NCI-H2029 (cell line): ENCODE data around the gene ADARB2.
A peak's percentile ranks its signal among the peaks of the same experiment; 100 is the strongest.

ENCODE experiments used
- DNase-seq: peaks from one replicate; lab custom pipeline; 2025; lab: John Stamatoyannopoulos, UW

Gene ADARB2

GRCh38 chr10:1570416-1571051 is 166.8 kb downstream of the ADARB2 start:
- DNase-seq = no peak

- no peak for DNase-seq
Measured at GRCh38 chr10:1569208-1569607, 168.1 kb downstream of the ADARB2 start.

GRCh38 chr10:1567742-1568495 is 169.4 kb downstream of the ADARB2 start:
- no peak for DNase-seq

- no peak for DNase-seq
Measured at GRCh38 chr10:1567152-1567551, 170.2 kb downstream of the ADARB2 start.

- DNase-seq = no peak
Measured at GRCh38 chr10:1564791-1565190, 172.5 kb downstream of the ADARB2 start.

- DNase-seq = no peak
Measured at GRCh38 chr10:1563028-1563427, 174.3 kb downstream of the ADARB2 start.

GRCh38 chr10:1561731-1562337 is 175.5 kb downstream of the ADARB2 start:
- DNase-seq = no peak

- no peak for DNase-seq
Measured at GRCh38 chr10:1560535-1561192, 176.7 kb downstream of the ADARB2 start.

- no peak for DNase-seq
Measured at GRCh38 chr10:1559761-1560160, 177.6 kb downstream of the ADARB2 start.

- no peak for DNase-seq
Measured at GRCh38 chr10:1559311-1559710, 178.0 kb downstream of the ADARB2 start.

GRCh38 chr10:1558906-1559305 is 178.4 kb downstream of the ADARB2 start:
- no peak for DNase-seq

- DNase-seq = no peak
Measured at GRCh38 chr10:1557081-1557480, 180.2 kb downstream of the ADARB2 start.

- no peak for DNase-seq
Measured at GRCh38 chr10:1556496-1556895, 180.8 kb downstream of the ADARB2 start.

- no peak for DNase-seq
Measured at GRCh38 chr10:1553951-1554350, 183.4 kb downstream of the ADARB2 start.

GRCh38 chr10:1552881-1553670 is 184.2 kb downstream of the ADARB2 start:
- peak; percentile 13 for DNase-seq

- DNase-seq = no peak
Measured at GRCh38 chr10:1552406-1552805, 184.9 kb downstream of the ADARB2 start.

- DNase-seq = peak; percentile 45
Measured at GRCh38 chr10:1551636-1552338, 185.5 kb downstream of the ADARB2 start.

- no peak for DNase-seq
Measured at GRCh38 chr10:1550616-1551015, 186.7 kb downstream of the ADARB2 start.

GRCh38 chr10:1550291-1550595 is 187.1 kb downstream of the ADARB2 start:
- DNase-seq = no peak

GRCh38 chr10:1549591-1550290 is 187.6 kb downstream of the ADARB2 start:
- DNase-seq = peak; percentile 68

- DNase-seq = no peak
Measured at GRCh38 chr10:1548596-1548995, 188.7 kb downstream of the ADARB2 start.
